Smooth muscle cell of trachea (primary cell): Measurements from ENCODE around the gene OTOF. TPM values are rescaled to one million over a fixed set of nuclear protein-coding genes. Genes with fewer than 3 reads are reported as not detected.

ENCODE experiments used
- total RNA-seq: library from RNA; depleted of rRNA; stranded (reverse); fragments of >200 nt; gene quantifications from 2 replicates; pipeline ENCODE4 v1.2.1, GENCODE V29; 2014

OTOF gene
- total RNA-seq = not detected in 2 replicates

DNA sequence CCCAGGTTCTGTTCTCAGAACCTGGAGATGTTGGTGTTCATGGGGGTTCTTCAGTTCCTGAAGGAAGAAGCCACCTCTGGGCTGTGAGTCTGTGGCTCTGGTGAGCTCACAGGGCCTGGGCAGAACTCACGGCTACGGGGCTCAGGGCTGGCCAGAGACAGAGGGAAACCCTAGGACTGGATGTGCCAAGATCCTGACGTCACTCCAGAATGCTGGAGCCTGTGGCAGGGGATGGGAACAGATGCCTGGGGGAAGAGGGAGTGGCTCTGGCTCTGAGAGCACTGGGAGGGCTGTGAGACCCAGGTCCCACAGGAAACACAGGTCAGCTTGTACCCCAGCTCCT lies at the start of gene OTOF:
Gene OTOF (minus strand): TSS at position 214 of the 343 bp plus-strand sequence.

Other genes with a start within 250 kb of the OTOF start
- gene HADHA, start 233.5 kb downstream of the OTOF start, total RNA-seq = 173 and 238 TPM in 2 replicates
- 144 and 176 TPM in 2 replicates for gene HADHB, start 233.2 kb downstream of the OTOF start, total RNA-seq
- 12.6 and 21.2 TPM in 2 replicates for gene SELENOI, start 132.0 kb downstream of the OTOF start, total RNA-seq
- not detected in 2 replicates for gene ADGRF3, start 131.3 kb downstream of the OTOF start, total RNA-seq
- 0.33 TPM in 1 of 2 replicates, not detected in the other for gene DRC1, start 76.2 kb downstream of the OTOF start, total RNA-seq
- gene CIB4, start 163.2 kb upstream of the OTOF start, total RNA-seq = not detected in 2 replicates
- under 0.01 TPM in 2 replicates for gene KCNK3, start 214.6 kb upstream of the OTOF start, total RNA-seq